Erythroblast (primary cell): ENCODE data around the gene LDB3.

ENCODE experiments used
- GATA1 ChIP-seq: IDR thresholded peaks from 2 replicates; pipeline ENCODE4 v1.6.1; 2011; ENCODE audit warnings: low read depth, mild to moderate bottlenecking, control low read depth, low read length, moderate library complexity
- POLR2A ChIP-seq: IDR thresholded peaks from 2 replicates; pipeline ENCODE4 v1.6.1; 2011; ENCODE audit warnings: mild to moderate bottlenecking, low read length

DNA sequence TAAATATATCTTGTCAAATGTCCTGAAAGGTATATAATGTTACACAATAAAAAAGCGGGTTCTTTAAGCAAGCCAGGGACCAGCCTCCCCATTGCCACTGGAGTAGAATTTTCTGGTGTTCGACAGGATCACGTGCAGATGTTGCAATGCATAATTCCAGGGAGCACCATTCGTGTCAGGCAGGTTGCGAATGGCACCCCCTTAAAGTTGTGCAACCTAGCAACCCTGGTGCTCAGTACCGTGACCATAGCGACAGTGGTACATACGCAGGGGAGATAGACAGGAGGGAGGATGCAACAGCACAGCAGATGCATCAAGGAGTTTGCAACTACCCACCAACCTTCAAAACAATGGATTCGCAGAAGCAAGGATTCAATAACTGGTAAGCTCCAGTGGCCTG, 81.5 kb downstream of the LDB3 start:
- TF ChIP-seq POLR2A (no peak), GATA1 (no peak)
